HG02884 (cell line): ENCODE data around the gene KRTAP12-4.
"Not testable (repeated sequence)": the region's sequence is repeated elsewhere in the genome, so short reads cannot be mapped to it uniquely, and the experiment has no call there.

ENCODE experiments used
- ATAC-seq: cut with Tn5 transposase; IDR thresholded peaks from one replicate; pipeline ENCODE4 v1.9.1; 2021; ENCODE audit warnings: mild to moderate bottlenecking, moderate library complexity; ENCODE audit not compliant: unreplicated experiment

KRTAP12-4 gene

GRCh38 chr21:44657635-44658540 lies 3.4 kb upstream of the KRTAP12-4 start, which contains the start of gene KRTAP12-3:
Gene KRTAP12-3, plus strand, starts transcription at chr21:44657932. Its CDS starts 48 bp downstream, at chr21:44657980.
- ATAC-seq: no peak

GRCh38 chr21:44656868-44657267 lies 2.4 kb upstream of the KRTAP12-4 start:
- no peak for ATAC-seq

GRCh38 chr21:44653656-44654575 lies 543 bp downstream of the KRTAP12-4 start:
- ATAC-seq: no peak

GRCh38 chr21:44653123-44653522 lies 1.3 kb downstream of the KRTAP12-4 start:
- no peak for ATAC-seq

- ATAC-seq: no peak
These were observed 3.3 kb downstream of the KRTAP12-4 start for GRCh38 chr21:44650973-44651675.

- no peak for ATAC-seq
These were observed 4.0 kb downstream of the KRTAP12-4 start for GRCh38 chr21:44650265-44650972.

- no peak for ATAC-seq
These were observed 4.8 kb downstream of the KRTAP12-4 start for GRCh38 chr21:44649521-44650100.

- no peak for ATAC-seq
These were observed 5.7 kb downstream of the KRTAP12-4 start for GRCh38 chr21:44648557-44649311.

GRCh38 chr21:44647222-44647552 lies 7.3 kb downstream of the KRTAP12-4 start:
- ATAC-seq: no peak

- not testable (repeated sequence) for ATAC-seq
These were observed 7.9 kb downstream of the KRTAP12-4 start, which contains the start of gene KRTAP10-11 for GRCh38 chr21:44646366-44647221. Gene KRTAP10-11, plus strand, starts transcription at chr21:44646414. Its CDS starts 45 bp downstream, at chr21:44646459.

- ATAC-seq: no peak
These were observed 9.6 kb downstream of the KRTAP12-4 start for GRCh38 chr21:44644878-44645277.

GRCh38 chr21:44643741-44644310 lies 10.6 kb downstream of the KRTAP12-4 start:
- no peak for ATAC-seq

- ATAC-seq: no peak
These were observed 13.7 kb downstream of the KRTAP12-4 start for GRCh38 chr21:44640761-44641160.

- no peak for ATAC-seq
These were observed 15.2 kb downstream of the KRTAP12-4 start for GRCh38 chr21:44639331-44639655.

GRCh38 chr21:44638506-44639330 lies 15.7 kb downstream of the KRTAP12-4 start:
- ATAC-seq: not testable (repeated sequence)

GRCh38 chr21:44637851-44638348 lies 16.6 kb downstream of the KRTAP12-4 start:
- ATAC-seq: not testable (repeated sequence)
